Esophagus squamous epithelium (tissue), 5 donors: ENCODE results near the gene PPY. TPM values are rescaled to one million over a fixed set of nuclear protein-coding genes. Genes with fewer than 3 reads are reported as not detected.

Experiments used
- DNase-seq: peaks from one replicate; lab custom pipeline; 2025; lab: John Stamatoyannopoulos, UW
- H3K27ac ChIP-seq, 4 donors: fragments of 200-600 bp; sonication (generic); one replicate each; pipeline ENCODE4 v1.5.1; 2016 to 2019; ENCODE audit warnings: mild to moderate bottlenecking in 1 of 4
- H3K27me3 ChIP-seq, 4 donors: fragments of 200-600 bp; sonication (generic); 1 replicate in 3 of 4; 2 replicates in 1 of 4; pipeline versions ENCODE4 v1.5.1 to v1.6.0; 2017 to 2021; ENCODE audit warnings: antibody characterized with exemption in 1 of 4
- H3K36me3 ChIP-seq, 3 donors: fragments of 200-600 bp; sonication (generic); one replicate each; pipeline ENCODE4 v1.5.1; 2016 to 2019
- H3K4me1 ChIP-seq, 3 donors: fragments of 200-600 bp; sonication (generic); one replicate each; pipeline ENCODE4 v1.5.1; 2017 to 2019
- H3K4me3 ChIP-seq, 4 donors: fragments of 200-600 bp; sonication (generic); 1 replicate in 3 of 4; 2 replicates in 1 of 4; pipeline ENCODE4 v1.5.1; 2016 to 2019; ENCODE audit warnings: mild to moderate bottlenecking in 2 of 4, moderate library complexity in 1 of 4
- H3K9me3 ChIP-seq, 3 donors: fragments of 200-600 bp; sonication (generic); one replicate each; pipeline ENCODE4 v1.5.1; 2016 to 2019
- POLR2A ChIP-seq, 4 donors: fragments of 450-650 bp; IDR thresholded peaks; one replicate each; pipeline ENCODE4 v1.6.1; 2017; ENCODE audit warnings: antibody characterized with exemption in 4 of 4, mild to moderate bottlenecking in 4 of 4, moderate library complexity in 3 of 4
- WGBS, 2 donors: methylation state at CpG; one replicate each; pipeline ENCODE4 v1.1.5; 2018; 5-methylcytosine and 5-hydroxymethylcytosine counted together
- intact Hi-C: fragments of 100-400 bp; cut with DNase I; formaldehyde crosslinking; loops from one replicate; pipeline ENCODE4 v1.15.0; 2022
- total RNA-seq, 4 donors: library from RNA; depleted of rRNA; stranded (reverse); fragments of >200 nt; gene quantifications; one replicate each; pipeline ENCODE4 v1.1.0, GENCODE V29; 2016
- TF ChIP-seq, protein P1 (sequence below), 6 experiments: fragments of 450-650 bp in 4 of 6; fragments of 200-600 bp in 2 of 6; sonication (generic) in 2 of 6; IDR thresholded peaks; one replicate each; pipeline ENCODE4 v1.5.1; 2016 to 2019; ENCODE audit warnings: antibody characterized with exemption in 6 of 6, mild to moderate bottlenecking in 4 of 6, moderate library complexity in 4 of 6
- donor health status: DM: yes; HTN: yes; CAD: no.

PPY gene
- total RNA-seq, 4 donors from 2014 or later = not detected

DNA sequence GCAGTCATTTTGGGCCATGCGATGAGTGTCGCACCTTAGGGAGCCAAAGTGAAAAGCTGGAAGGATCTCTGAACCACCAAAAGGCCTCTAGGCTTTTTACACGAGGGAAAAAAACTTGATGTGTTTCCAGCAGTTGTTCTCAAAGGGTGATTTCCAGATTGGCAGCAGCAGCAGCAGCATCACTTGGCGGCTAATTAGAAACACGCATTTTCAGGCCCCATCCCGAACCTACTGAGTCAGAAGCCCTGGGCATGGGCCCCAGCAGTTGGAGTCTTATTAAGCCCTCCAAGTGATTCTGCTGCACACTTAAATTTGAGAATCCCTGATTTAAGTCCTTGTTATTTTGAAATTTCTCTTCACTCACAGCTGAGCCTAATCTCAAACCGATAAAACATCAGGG lies 36.7 kb upstream of the PPY start:
- intact Hi-C loops = no loop called here
- Histone ChIP-seq H3K4me3 (no peak overlapping the region), H3K36me3 (no peaks in the 10 kb centered on the region), H3K27me3 (peaks cover 0 to 78% (median 6%) of the 10 kb centered on the region in 4 donors), H3K4me1 (peaks cover 1 to 9% (median 6%) of the 10 kb centered on the region in 3 donors), H3K9me3 (no peaks in the 10 kb centered on the region), H3K27ac (no peak overlapping the region)
- 38 to 41% methylated on average over 3 to 6 of the region's 7 CpGs for WGBS, 2 donors
- no peak for DNase-seq
- no peak for TF ChIP-seq POLR2A (IDR thresholded peaks at IDR 0.05)
- TF ChIP-seq, protein P1, sequence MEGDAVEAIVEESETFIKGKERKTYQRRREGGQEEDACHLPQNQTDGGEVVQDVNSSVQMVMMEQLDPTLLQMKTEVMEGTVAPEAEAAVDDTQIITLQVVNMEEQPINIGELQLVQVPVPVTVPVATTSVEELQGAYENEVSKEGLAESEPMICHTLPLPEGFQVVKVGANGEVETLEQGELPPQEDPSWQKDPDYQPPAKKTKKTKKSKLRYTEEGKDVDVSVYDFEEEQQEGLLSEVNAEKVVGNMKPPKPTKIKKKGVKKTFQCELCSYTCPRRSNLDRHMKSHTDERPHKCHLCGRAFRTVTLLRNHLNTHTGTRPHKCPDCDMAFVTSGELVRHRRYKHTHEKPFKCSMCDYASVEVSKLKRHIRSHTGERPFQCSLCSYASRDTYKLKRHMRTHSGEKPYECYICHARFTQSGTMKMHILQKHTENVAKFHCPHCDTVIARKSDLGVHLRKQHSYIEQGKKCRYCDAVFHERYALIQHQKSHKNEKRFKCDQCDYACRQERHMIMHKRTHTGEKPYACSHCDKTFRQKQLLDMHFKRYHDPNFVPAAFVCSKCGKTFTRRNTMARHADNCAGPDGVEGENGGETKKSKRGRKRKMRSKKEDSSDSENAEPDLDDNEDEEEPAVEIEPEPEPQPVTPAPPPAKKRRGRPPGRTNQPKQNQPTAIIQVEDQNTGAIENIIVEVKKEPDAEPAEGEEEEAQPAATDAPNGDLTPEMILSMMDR (IDR thresholded peaks at IDR 0.05) = no peak

DNA sequence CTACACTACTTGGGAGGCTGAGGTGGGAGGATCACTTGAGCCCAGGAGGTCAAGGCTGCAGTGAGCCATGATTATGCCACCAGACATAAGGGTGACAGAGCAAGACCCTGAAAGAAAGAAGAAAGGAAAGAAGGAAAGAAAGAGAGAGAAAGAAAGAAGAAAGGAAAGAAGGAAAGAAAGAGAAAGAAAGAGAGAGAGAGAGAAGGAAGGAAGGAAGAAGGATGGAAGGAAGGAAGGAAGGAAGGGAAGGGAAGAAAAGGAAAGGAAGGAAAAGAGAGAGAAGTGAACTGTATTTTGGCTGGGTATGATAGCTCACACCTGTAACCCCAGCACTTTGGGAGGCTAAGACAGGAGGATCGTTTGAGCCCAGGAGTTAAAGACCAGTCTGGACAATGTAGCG lies 35.8 kb upstream of the PPY start:
- DNase-seq = no peak
- no peak overlapping the region for H3K4me3 ChIP-seq
- TF ChIP-seq POLR2A (IDR thresholded peaks at IDR 0.05) = no peak
- TF ChIP-seq, protein P1 (IDR thresholded peaks at IDR 0.05) = no peak
- no peaks in the 10 kb centered on the region for H3K4me1 ChIP-seq
- H3K27me3 ChIP-seq = peaks cover 0 to 78% (median 3%) of the 10 kb centered on the region in 4 donors
- no peak overlapping the region for H3K27ac ChIP-seq
- intact Hi-C loops = no loop called here
- no peaks in the 10 kb centered on the region for H3K9me3 ChIP-seq
- WGBS, 2 donors = 77 to 84% methylated on average over 2 of the region's 2 CpGs
- H3K36me3 ChIP-seq = no peaks in the 10 kb centered on the region

DNA sequence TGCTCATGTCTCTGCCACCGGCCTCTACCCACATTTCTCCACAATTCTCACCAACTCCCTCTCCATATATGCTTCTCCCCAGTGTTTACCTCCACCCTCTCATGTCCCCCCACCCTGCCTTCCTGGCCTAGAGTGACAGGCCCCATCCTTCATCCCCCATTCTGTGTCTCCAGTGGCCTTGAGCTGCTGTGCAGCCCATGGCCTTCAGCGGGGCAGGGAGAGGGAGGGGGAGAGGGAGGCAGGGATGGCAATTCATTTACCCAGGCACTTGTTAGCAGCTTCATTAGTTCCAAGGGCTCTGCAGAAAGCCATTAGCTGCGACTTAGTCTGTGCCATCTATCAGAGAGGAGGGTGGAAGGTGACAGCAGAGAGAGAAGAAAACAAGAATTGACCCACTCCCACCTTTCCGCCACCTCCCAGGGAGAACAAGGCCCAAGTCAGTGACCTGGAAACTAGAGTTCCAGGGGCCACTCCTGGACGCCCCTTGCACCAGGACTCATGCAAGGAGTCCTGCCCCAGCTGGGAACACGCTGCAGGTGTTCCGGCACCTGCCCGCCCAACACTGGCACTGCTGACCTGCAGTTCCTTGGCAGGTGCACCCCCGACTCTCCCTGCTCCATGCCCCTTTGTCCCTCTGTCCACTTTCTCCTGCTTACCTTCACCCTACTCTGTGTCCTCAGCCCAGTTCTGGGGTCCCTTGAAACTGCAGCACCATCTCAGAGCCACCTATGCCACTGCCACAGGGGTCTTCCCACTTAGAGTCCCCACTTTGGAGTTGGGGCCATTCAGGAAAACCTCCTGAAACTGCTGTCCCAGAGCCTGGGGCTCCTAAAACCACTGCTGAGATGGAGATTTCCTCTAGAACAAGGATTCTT lies 34.9 kb upstream of the PPY start:
- WGBS, 2 donors = 73 to 82% methylated on average over 7 to 8 of the region's 9 CpGs
- H3K4me3 ChIP-seq = no peak overlapping the region
- no peaks in the 10 kb centered on the region for H3K4me1 ChIP-seq
- H3K9me3 ChIP-seq = no peaks in the 10 kb centered on the region
- H3K27ac ChIP-seq = no peak overlapping the region
- H3K27me3 ChIP-seq = peaks cover 0 to 75% (median 0%) of the 10 kb centered on the region in 4 donors
- intact Hi-C loops = no loop called here
- no peak for DNase-seq
- no peaks in the 10 kb centered on the region for H3K36me3 ChIP-seq
- TF ChIP-seq, protein P1 (IDR thresholded peaks at IDR 0.05) = no peak
- TF ChIP-seq POLR2A (IDR thresholded peaks at IDR 0.05) = no peak

DNA sequence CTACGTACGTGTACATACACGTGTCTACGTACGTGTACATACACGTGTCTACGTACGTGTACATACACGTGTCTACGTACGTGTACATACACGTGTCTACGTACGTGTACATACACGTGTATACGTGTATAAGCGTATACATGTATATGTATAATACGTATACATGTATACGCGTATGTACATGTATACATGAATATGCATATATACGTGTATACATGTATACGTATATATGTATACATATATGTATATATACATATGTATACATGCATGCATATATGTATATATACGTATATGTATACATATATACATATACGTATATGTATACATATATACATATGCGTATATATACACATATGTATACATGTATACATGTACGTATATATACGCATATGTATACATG lies 33.6 kb upstream of the PPY start:
- intact Hi-C loops = no loop called here
- H3K4me3 ChIP-seq = no peak overlapping the region
- no peaks in the 10 kb centered on the region for H3K36me3 ChIP-seq
- TF ChIP-seq, protein P1 (IDR thresholded peaks at IDR 0.05) = no peak
- no peak for TF ChIP-seq POLR2A (IDR thresholded peaks at IDR 0.05)
- H3K27ac ChIP-seq = no peak overlapping the region
- H3K4me1 ChIP-seq = no peaks in the 10 kb centered on the region
- peaks cover 0 to 62% (median 0%) of the 10 kb centered on the region in 4 donors for H3K27me3 ChIP-seq
- no peak for DNase-seq
- no peaks in the 10 kb centered on the region for H3K9me3 ChIP-seq
- WGBS, 2 donors = 64 to 79% methylated on average over 15 to 27 of the region's 27 CpGs
